Ascending aorta (tissue), 2 donors: ENCODE measurements around the gene EML2. TPM values are rescaled to one million over a fixed set of nuclear protein-coding genes. Genes with fewer than 3 reads are reported as not detected.

Source experiments
- DNase-seq, 2 donors: peaks; one replicate each; pipeline ENCODE4 v3.0.0-alpha.2; 2019; ENCODE audit warnings: low spot score in 2 of 2
- H3K27ac ChIP-seq, 2 donors: fragments of 200-600 bp; sonication (generic); one replicate each; pipeline ENCODE4 v1.5.1; 2016 to 2017; ENCODE audit warnings: mild to moderate bottlenecking in 1 of 2
- H3K27me3 ChIP-seq: fragments of 200-600 bp; sonication (generic); one replicate; pipeline ENCODE4 v1.5.1; 2017
- H3K36me3 ChIP-seq, 2 donors: fragments of 200-600 bp; sonication (generic); one replicate each; pipeline ENCODE4 v1.5.1; 2016
- H3K4me1 ChIP-seq, 2 donors: fragments of 200-600 bp; sonication (generic); one replicate each; pipeline ENCODE4 v1.5.1; 2016 to 2017; ENCODE audit warnings: mild to moderate bottlenecking in 1 of 2
- H3K4me3 ChIP-seq, 2 donors: fragments of 200-600 bp; sonication (generic); one replicate each; pipeline ENCODE4 v1.5.1; 2016 to 2017; ENCODE audit warnings: mild to moderate bottlenecking in 1 of 2
- H3K9me3 ChIP-seq, 2 donors: fragments of 200-600 bp; sonication (generic); one replicate each; pipeline ENCODE4 v1.5.1; 2016
- intact Hi-C: fragments of 100-400 bp; cut with DNase I; formaldehyde crosslinking; loops from one replicate; pipeline ENCODE4 v1.15.1; 2023
- total RNA-seq: library from RNA; depleted of rRNA; stranded (reverse); fragments of >200 nt; gene quantifications from one replicate; pipeline ENCODE4 v1.1.0, GENCODE V29; 2016
- TF ChIP-seq, protein P1 (sequence below), 3 experiments: fragments of 200-600 bp in 2 of 3; fragments of 450-650 bp in 1 of 3; sonication (generic) in 2 of 3; IDR thresholded peaks; one replicate each; pipeline ENCODE4 v1.5.1; 2016 to 2019; ENCODE audit warnings: antibody characterized with exemption in 3 of 3, mild to moderate bottlenecking in 1 of 3, moderate library complexity in 1 of 3

EML2 gene
- total RNA-seq, 1 donor from 2014 or later: 129 TPM

DNA sequence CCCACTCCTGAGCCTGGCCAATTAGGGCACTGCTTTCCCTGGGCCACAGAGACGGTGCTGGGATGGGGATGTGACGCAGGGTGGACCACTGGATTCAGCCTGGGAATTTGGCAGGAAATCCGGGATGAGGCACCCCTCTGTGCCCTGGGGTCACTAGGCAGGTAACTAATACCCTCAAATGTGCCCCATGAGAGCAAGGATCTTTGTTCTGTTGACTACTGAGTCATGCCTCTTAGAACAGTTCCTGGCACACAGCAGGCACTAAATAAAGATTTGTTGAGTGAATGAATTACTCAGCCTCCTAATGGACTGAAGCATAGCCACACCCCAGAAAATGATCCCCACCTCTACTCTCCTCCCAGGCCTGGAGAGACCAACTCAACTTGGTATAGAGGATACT is 70.5 kb downstream of the EML2 start:
- TF ChIP-seq, protein P1, sequence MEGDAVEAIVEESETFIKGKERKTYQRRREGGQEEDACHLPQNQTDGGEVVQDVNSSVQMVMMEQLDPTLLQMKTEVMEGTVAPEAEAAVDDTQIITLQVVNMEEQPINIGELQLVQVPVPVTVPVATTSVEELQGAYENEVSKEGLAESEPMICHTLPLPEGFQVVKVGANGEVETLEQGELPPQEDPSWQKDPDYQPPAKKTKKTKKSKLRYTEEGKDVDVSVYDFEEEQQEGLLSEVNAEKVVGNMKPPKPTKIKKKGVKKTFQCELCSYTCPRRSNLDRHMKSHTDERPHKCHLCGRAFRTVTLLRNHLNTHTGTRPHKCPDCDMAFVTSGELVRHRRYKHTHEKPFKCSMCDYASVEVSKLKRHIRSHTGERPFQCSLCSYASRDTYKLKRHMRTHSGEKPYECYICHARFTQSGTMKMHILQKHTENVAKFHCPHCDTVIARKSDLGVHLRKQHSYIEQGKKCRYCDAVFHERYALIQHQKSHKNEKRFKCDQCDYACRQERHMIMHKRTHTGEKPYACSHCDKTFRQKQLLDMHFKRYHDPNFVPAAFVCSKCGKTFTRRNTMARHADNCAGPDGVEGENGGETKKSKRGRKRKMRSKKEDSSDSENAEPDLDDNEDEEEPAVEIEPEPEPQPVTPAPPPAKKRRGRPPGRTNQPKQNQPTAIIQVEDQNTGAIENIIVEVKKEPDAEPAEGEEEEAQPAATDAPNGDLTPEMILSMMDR (IDR thresholded peaks at IDR 0.05): no peak
- Histone ChIP-seq H3K27me3 (no peaks in the 10 kb centered on the region), H3K4me1 (peaks cover 0 to 7% of the 10 kb centered on the region in 2 donors), H3K4me3 (no peak overlapping the region), H3K9me3 (no peaks in the 10 kb centered on the region), H3K27ac (no peak overlapping the region), H3K36me3 (no peaks in the 10 kb centered on the region)
- intact Hi-C loops: no loop called here
- no peak for DNase-seq

- intact Hi-C loops: no loop called here
- Histone ChIP-seq H3K27me3 (no peaks in the 10 kb centered on the region), H3K27ac (no peak overlapping the region), H3K4me1 (peaks cover 0 to 7% of the 10 kb centered on the region in 2 donors), H3K4me3 (no peak overlapping the region), H3K36me3 (no peaks in the 10 kb centered on the region), H3K9me3 (no peaks in the 10 kb centered on the region)
- no peak for DNase-seq
- TF ChIP-seq, protein P1 (IDR thresholded peaks at IDR 0.05): no peak
Observed at GRCh38 chr19:45567609-45568008, 71.6 kb downstream of the EML2 start.

GRCh38 chr19:45564131-45564780 is 74.9 kb downstream of the EML2 start:
- H3K27ac ChIP-seq: no peak overlapping the region
- peaks cover 0 to 3% of the 10 kb centered on the region in 2 donors for H3K4me1 ChIP-seq
- H3K36me3 ChIP-seq: no peaks in the 10 kb centered on the region
- H3K27me3 ChIP-seq: no peaks in the 10 kb centered on the region
- no peaks in the 10 kb centered on the region for H3K9me3 ChIP-seq
- no peak for DNase-seq
- H3K4me3 ChIP-seq: no peak overlapping the region
- TF ChIP-seq, protein P1 (IDR thresholded peaks at IDR 0.05): no peak
- intact Hi-C loops: no loop called here

GRCh38 chr19:45560686-45561085 is 78.5 kb downstream of the EML2 start:
- Histone ChIP-seq H3K36me3 (no peaks in the 10 kb centered on the region), H3K4me1 (no peaks in the 10 kb centered on the region), H3K27ac (no peak overlapping the region), H3K9me3 (no peaks in the 10 kb centered on the region), H3K4me3 (no peak overlapping the region), H3K27me3 (no peaks in the 10 kb centered on the region)
- intact Hi-C loops: no loop called here
- TF ChIP-seq, protein P1 (IDR thresholded peaks at IDR 0.05): no peak
- no peak for DNase-seq

- Histone ChIP-seq H3K27me3 (no peaks in the 10 kb centered on the region), H3K9me3 (no peaks in the 10 kb centered on the region), H3K4me1 (no peaks in the 10 kb centered on the region), H3K27ac (no peak overlapping the region), H3K36me3 (no peaks in the 10 kb centered on the region), H3K4me3 (no peak overlapping the region)
- TF ChIP-seq, protein P1 (IDR thresholded peaks at IDR 0.05): no peak
- intact Hi-C loops: no loop called here
- no peak for DNase-seq
Observed at GRCh38 chr19:45560038-45560437, 79.2 kb downstream of the EML2 start.

Other genes with a start within 250 kb of the EML2 start
- 27.8 TPM for gene PPP1R13L, start 234.3 kb downstream of the EML2 start, total RNA-seq
- gene POLR1G, start 232.8 kb downstream of the EML2 start, total RNA-seq: 3.7 TPM
- gene ERCC1, start 215.5 kb downstream of the EML2 start, total RNA-seq: 142 TPM
- gene FOSB, start 171.4 kb downstream of the EML2 start, total RNA-seq: 511 TPM
- 37.1 TPM for gene RTN2, start 142.3 kb downstream of the EML2 start, total RNA-seq
- gene PPM1N, start 141.0 kb downstream of the EML2 start, total RNA-seq: 2.2 TPM
- gene VASP, start 131.9 kb downstream of the EML2 start, total RNA-seq: 110 TPM
- 4.5 TPM for gene OPA3, start 54.6 kb downstream of the EML2 start, total RNA-seq
- 14.0 TPM for gene GPR4, start 37.2 kb downstream of the EML2 start, total RNA-seq
- not detected for gene GIPR, start 28.8 kb upstream of the EML2 start, total RNA-seq
- gene SNRPD2, start 52.6 kb upstream of the EML2 start, total RNA-seq: 71.1 TPM
- 7.2 TPM for gene QPCTL, start 53.3 kb upstream of the EML2 start, total RNA-seq
- gene FBXO46, start 91.5 kb upstream of the EML2 start, total RNA-seq: 27.5 TPM
- not detected for gene MEIOSIN, start 94.0 kb upstream of the EML2 start, total RNA-seq
- gene SIX5, start 129.9 kb upstream of the EML2 start, total RNA-seq: 39.2 TPM
- gene DMPK, start 143.1 kb upstream of the EML2 start, total RNA-seq: 76.8 TPM
- gene DMWD, start 153.4 kb upstream of the EML2 start, total RNA-seq: 110 TPM
- not detected for gene RSPH6A, start 175.9 kb upstream of the EML2 start, total RNA-seq
- 103 TPM for gene SYMPK, start 223.8 kb upstream of the EML2 start, total RNA-seq
- gene FOXA3, start 224.9 kb upstream of the EML2 start, total RNA-seq: not detected
- gene IRF2BP1, start 246.7 kb upstream of the EML2 start, total RNA-seq: 45.7 TPM